ENCODE measurements around the gene ABCA1.

Gene ABCA1

GRCh38 chr9:104914466-104914865, 13.5 kb downstream of the ABCA1 start:
- Histone ChIP-seq H3K27me3 (replicated peaks) (no peaks in the 10 kb centered on the region), H3K36me3 (replicated peaks) (no peaks in the 10 kb centered on the region), H3K4me3 (ENCODE audit: low read depth, low read length) (no peak overlapping the region), H3K27ac (no peak overlapping the region)
- in situ Hi-C loops (cut with HindIII; ENCODE audit: low pct_ligation_motif_present, low sequenced_read_pairs), result no loop called here
- no peak for DNase-seq
- no peak for TF ChIP-seq CTCF (IDR thresholded peaks at IDR 0.05; ENCODE audit: low read depth, low read length, missing control alignments)

DNA sequence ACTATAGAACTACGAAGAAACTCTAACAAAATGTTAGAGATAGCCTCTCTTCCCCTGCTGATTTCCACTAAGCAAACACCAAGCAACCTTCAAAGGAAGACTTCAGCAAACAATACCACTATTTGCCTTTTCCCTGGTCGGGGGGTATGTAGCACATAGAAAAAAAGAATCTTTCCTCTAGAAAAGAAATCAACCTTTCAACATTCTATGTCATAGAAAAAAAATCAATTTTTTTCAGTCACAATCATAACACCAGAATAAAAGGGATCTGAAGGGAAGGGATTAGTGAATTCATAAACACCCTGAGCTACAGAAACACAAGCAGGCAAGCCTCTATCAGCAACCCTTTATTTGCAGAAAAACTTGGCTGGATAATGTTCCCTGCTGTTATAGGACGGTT, 15.3 kb downstream of the ABCA1 start:
- Histone ChIP-seq H3K27me3 (replicated peaks) (no peaks in the 10 kb centered on the region), H3K27ac (no peak overlapping the region), H3K4me3 (ENCODE audit: low read depth, low read length) (no peak overlapping the region), H3K36me3 (replicated peaks) (no peaks in the 10 kb centered on the region)
- TF ChIP-seq CTCF (IDR thresholded peaks at IDR 0.05; ENCODE audit: low read depth, low read length, missing control alignments), result no peak
- in situ Hi-C loops (cut with HindIII; ENCODE audit: low pct_ligation_motif_present, low sequenced_read_pairs), result no loop called here
- DNase-seq, result no peak

GRCh38 chr9:104911032-104911607, 16.8 kb downstream of the ABCA1 start:
- TF ChIP-seq CTCF (IDR thresholded peaks at IDR 0.05; ENCODE audit: low read depth, low read length, missing control alignments), result no peak
- no peaks in the 10 kb centered on the region for H3K27me3 ChIP-seq (replicated peaks)
- no peak overlapping the region for H3K27ac ChIP-seq
- in situ Hi-C loops (cut with HindIII; ENCODE audit: low pct_ligation_motif_present, low sequenced_read_pairs), result no loop called here
- H3K36me3 ChIP-seq (replicated peaks), result no peaks in the 10 kb centered on the region
- peak; percentile 41 for DNase-seq
- no peak overlapping the region for H3K4me3 ChIP-seq (ENCODE audit: low read depth, low read length)

DNA sequence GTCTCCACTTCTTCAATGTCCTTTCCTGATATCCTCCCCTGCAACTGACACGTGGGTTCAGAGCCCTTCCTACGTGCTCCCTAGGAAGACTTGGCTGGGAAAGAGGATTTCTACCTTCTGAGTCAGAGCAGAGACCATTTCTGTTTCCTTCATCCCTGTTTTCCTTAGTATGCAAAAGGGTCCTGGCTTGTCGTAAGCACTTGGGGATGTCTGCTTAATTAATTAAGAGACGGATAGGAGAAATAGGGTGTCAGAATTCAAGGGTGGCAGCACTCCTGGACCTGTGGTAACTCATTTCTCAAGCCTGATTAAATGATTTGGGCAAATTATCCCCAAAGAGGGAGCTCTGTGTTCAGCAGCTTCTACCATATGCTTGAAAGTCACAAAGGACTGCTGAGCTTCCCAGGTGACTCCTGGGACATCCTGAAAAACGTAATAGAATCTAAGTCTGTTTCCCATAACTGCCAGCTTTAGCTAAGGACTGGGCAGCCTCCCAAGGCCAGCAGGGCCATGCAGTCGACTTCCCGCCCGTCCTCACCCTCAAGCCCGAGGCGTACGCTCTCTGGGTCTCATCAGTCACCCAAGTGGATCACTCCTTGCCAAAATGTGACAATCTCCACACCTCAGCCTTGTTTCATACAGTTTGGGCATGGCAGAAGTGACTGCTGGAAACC, 20.5 kb downstream of the ABCA1 start:
- in situ Hi-C loops (cut with HindIII; ENCODE audit: low pct_ligation_motif_present, low sequenced_read_pairs), result no loop called here
- Histone ChIP-seq H3K27ac (peak overlapping the region; percentile 40), H3K27me3 (replicated peaks) (no peaks in the 10 kb centered on the region), H3K4me3 (ENCODE audit: low read depth, low read length) (no peak overlapping the region), H3K36me3 (replicated peaks) (peaks cover 5% of the 10 kb centered on the region)
- TF ChIP-seq CTCF (IDR thresholded peaks at IDR 0.05; ENCODE audit: low read depth, low read length, missing control alignments), result no peak
- peak; percentile 52 for DNase-seq

DNA sequence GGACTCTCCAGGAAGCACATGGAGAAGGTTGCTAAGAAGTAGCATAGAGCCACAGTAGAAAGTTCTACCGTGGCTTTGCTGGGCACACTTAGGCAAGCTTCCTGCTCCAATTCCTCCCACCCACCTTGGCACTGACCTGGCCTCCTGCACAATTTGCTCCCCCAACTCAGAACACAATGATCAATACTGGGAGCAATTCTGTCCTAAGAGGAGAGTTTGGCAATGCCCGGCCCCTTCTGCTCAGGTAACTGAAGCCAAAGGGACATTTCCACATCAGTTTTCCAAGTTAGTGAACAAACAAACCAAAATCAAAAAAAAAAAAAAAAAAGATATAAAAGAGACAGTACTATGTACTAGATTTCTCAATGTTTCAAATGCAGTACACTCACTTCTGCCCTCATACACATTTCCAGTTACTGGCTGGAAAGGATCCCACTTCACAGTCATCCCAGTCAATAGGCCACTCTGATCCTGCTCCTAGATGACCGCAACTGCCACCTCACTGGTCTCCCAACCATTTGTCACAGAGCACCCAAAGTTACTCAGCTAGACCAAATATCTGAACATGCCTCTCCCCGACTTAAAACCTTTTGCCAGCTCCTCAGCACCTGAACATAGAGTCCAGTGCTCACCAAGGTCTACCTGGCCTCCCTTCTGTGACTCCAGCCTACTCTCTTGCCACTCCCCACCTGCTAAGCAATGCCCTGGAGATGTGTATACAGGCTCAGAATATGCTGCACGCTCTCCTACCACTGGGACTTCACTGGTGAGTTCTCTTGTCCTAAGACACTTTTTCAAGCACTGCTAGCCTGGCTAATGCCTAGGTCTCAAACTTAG, 21.3 kb downstream of the ABCA1 start:
- H3K27ac ChIP-seq, result peak overlapping the region; percentile 40
- no peak for TF ChIP-seq CTCF (IDR thresholded peaks at IDR 0.05; ENCODE audit: low read depth, low read length, missing control alignments)
- H3K27me3 ChIP-seq (replicated peaks), result no peaks in the 10 kb centered on the region
- in situ Hi-C loops (cut with HindIII; ENCODE audit: low pct_ligation_motif_present, low sequenced_read_pairs), result no loop called here
- peak; percentile 42 for DNase-seq
- peaks cover 10% of the 10 kb centered on the region for H3K36me3 ChIP-seq (replicated peaks)
- no peak overlapping the region for H3K4me3 ChIP-seq (ENCODE audit: low read depth, low read length)

All from brain microvascular endothelial cell (primary cell).